Right ventricle myocardium superior (tissue), 1 donor: ENCODE measurements around the gene HMGCS2. TPM values are rescaled to one million over a fixed set of nuclear protein-coding genes. Genes with fewer than 3 reads are reported as not detected.
A peak's percentile ranks its signal among the peaks of the same experiment; 100 is the strongest.

Source experiments
- ATAC-seq: fragments of 200-7000 bp; cut with Tn5 transposase; one replicate; pipeline ENCODE4 v1.9.1; 2020; ENCODE audit warnings: mild to moderate bottlenecking; ENCODE audit not compliant: poor library complexity
- DNase-seq: peaks from one replicate; pipeline ENCODE4 v3.0.0-alpha.2; 2020
- intact Hi-C: fragments of 100-400 bp; cut with DNase I; formaldehyde crosslinking; loops from one replicate; pipeline ENCODE4 v1.11.2; 2022
- total RNA-seq: library from RNA; stranded (reverse); fragmentation: NEBNext Ultra II Directional; extraction: Animal tissue kit (Norgen Biotek cat#: 25700); gene quantifications from one replicate; pipeline ENCODE4 v1.2.1, GENCODE V29; 2021
- donor health status: DM: no; HTN: yes; CAD: no; lungs with severe emphysema.

HMGCS2 gene
- total RNA-seq, 1 donor from 2014 or later, result 210 TPM

DNA sequence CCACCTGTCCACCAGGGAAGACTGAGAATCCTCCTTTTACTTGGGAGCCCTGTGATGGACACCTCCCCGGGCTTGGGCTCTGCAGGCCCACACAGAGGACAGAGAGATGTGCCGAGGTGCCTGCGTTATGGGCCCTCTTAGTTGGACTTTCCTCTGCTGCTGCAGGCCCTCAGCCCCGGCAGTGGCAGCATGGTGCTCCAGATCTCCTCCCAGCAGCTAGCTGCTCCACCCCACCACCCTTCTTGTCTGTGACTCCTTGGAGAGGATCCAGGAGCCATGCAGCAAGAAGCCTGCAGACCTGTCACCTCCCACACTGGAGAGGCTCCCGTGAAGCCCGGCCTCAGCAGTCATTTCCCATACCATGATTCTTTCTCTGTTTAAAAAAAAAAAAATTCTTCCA, 29.6 kb downstream of the HMGCS2 start:
- ATAC-seq (no peak), DNase-seq (no peak)
- intact Hi-C loops, result no loop called here

- DNase-seq (no peak), ATAC-seq (no peak)
- intact Hi-C loops, result no loop called here
These were observed 30.5 kb downstream of the HMGCS2 start for GRCh38 chr1:119738100-119738720.

DNA sequence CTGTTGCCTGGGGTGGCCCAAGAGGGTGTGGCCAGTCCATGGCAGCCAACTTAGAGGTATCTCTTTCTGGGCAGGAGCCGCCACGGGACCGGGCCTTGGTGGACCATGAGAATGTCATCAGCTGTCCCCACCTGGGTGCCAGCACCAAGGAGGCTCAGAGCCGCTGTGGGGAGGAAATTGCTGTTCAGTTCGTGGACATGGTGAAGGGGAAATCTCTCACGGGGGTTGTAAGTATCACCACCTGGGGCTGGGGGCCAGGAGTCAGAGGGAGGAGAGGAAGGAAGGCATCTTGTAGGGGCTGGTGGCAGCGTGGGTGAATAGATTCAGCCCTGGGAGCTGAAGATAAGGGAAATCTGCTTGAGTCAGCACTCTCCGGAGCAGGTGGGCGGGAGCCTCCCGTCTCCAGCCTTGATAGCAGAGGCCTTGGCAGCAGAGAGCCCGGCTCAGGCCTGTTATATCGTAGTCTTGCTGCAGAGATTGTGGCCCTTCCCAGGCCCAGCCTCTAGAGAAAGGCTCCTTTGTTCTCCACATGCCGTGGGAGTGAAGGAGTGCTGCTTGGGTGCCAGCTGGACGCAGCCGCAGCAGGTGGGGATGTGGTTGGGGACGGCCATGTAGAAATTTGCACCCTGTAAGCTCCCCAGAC, 31.5 kb downstream of the HMGCS2 start:
- DNase-seq (peak; percentile 66), ATAC-seq (peak; percentile 33)
- intact Hi-C loops, result no loop called here

GRCh38 chr1:119736649-119737039, 32.1 kb downstream of the HMGCS2 start:
- ATAC-seq, result no peak
- no peak for DNase-seq
- intact Hi-C loops, result no loop called here

DNA sequence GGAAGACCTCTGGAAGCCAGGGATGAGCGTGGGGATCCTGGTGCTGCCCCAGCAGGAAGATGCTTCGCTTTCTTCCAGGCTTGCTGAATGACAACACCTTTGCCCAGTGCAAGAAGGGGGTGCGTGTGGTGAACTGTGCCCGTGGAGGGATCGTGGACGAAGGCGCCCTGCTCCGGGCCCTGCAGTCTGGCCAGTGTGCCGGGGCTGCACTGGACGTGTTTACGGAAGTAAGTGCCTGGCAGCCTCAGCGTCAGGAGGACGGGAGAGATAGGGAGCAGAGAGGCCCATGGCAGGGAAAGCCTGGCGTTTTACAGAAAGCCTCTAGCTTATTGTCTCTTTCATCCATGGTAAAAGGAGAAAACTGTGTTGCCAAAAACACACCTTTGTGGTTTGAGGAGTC, 33.5 kb downstream of the HMGCS2 start:
- DNase-seq (no peak), ATAC-seq (peak; percentile 70)
- intact Hi-C loops, result no loop called here

DNA sequence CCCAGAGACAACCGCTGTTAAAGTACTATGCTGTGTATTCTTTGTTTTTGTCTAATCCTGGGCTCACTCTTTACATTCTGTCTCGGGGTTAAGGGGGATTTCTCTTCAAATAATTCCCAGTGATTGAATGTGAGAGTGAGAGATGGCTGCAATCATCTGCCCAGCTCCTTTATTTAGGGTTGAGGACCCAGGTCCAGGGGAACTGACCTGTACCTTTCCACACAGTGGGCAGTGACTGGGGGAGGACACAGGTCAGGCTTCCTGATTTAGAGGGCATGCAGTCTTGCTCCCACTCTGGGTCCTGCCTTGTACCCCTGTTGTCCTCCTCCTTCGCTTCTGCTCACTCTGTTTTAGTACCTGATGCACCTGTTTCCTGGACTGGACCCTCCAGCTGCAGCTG, 35.0 kb downstream of the HMGCS2 start:
- DNase-seq (no peak), ATAC-seq (no peak)
- intact Hi-C loops, result no loop called here

GRCh38 chr1:119732465-119733168, 36.1 kb downstream of the HMGCS2 start:
- ATAC-seq, result no peak
- intact Hi-C loops, result no loop called here
- DNase-seq, result no peak

GRCh38 chr1:119731741-119732430, 36.8 kb downstream of the HMGCS2 start:
- intact Hi-C loops, result no loop called here
- no peak for ATAC-seq
- DNase-seq, result no peak

DNA sequence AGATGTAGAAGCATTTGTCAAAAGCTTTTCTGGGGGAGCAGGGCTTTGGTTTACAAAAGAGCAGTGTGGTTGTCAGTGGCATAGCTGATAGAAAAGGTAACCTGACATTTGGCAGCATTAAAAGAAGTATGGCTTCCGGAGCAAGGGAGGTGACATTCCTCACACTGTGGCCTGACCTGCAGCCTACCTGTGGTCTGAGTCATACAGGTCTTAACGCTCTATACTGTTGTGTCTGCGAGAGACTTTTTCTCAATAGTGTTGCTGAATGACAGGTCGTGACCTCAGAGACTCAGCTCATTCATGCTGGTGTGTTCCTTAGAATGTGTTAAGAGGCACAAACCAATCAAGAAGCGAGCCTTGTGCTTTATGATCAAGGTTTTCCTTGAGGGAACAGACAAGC, 37.6 kb downstream of the HMGCS2 start:
- DNase-seq (no peak), ATAC-seq (no peak)
- intact Hi-C loops, result no loop called here

DNA sequence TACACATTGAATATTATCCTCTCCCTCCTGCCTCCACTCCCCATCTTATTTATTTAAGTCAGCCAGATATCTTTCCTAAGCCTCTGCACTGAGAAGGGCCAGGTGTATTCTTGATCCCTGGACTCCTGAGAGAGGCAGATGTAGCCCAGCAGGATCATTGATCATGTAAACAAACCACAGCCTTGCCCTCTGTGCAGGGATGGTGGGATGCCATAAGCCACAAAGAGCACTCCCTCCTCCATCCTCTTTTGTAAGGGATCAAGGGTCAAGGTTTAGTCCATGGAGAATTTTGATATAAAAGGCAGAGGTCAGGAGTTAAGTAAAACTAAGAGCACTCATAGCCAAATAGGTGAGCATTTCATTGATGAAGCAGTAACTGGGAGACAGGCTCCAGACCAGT, 39.7 kb downstream of the HMGCS2 start:
- no peak for DNase-seq
- no peak for ATAC-seq
- intact Hi-C loops, result no loop called here

DNA sequence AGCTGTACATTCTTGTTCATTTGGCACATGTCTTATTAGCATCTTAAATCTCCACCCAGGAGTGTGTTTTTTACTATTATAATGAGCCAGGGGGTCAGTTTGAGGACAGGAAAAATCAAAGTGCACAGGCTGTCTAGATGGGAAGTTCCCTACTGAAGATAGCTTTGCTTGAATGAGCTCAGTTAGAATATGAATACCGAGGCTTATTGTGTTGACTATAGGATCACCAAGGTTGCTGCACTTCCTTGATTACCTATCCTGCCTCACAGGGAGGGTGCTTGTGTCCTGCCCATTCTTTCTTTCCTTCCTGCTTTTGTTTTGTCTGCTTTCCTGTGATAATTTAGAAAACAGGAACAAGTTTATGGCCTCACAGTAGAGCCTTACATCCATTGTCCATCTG, 40.7 kb downstream of the HMGCS2 start:
- DNase-seq (no peak), ATAC-seq (no peak)
- intact Hi-C loops, result no loop called here

GRCh38 chr1:119725626-119726025, 43.1 kb downstream of the HMGCS2 start:
- DNase-seq (no peak), ATAC-seq (no peak)
- intact Hi-C loops, result no loop called here

- DNase-seq (no peak), ATAC-seq (no peak)
- intact Hi-C loops, result no loop called here
These were observed 44.0 kb downstream of the HMGCS2 start for GRCh38 chr1:119724611-119725218.

DNA sequence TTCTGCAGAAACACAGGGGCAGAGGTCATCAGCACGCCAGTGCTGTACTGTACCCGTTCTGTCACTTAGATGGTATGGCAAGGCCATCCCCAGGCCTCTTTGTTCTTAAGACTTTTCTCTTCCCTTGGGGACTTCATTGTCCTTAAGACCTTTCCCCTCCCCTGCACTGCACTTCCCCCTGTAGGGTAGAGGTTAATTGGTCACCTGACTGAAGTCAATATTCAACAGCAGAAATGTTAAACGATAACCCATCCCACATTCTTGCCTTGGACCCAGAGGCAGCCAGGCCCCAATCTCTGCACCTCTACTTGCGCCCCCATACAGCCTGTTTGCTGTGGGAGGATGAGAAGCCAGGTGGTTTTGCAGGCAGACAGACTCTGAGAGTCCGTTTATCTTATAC, 46.8 kb downstream of the HMGCS2 start:
- intact Hi-C loops, result no loop called here
- no peak for ATAC-seq
- DNase-seq, result no peak

- no peak for ATAC-seq
- intact Hi-C loops, result no loop called here
These were observed 47.8 kb downstream of the HMGCS2 start for GRCh38 chr1:119720866-119721440.

DNA sequence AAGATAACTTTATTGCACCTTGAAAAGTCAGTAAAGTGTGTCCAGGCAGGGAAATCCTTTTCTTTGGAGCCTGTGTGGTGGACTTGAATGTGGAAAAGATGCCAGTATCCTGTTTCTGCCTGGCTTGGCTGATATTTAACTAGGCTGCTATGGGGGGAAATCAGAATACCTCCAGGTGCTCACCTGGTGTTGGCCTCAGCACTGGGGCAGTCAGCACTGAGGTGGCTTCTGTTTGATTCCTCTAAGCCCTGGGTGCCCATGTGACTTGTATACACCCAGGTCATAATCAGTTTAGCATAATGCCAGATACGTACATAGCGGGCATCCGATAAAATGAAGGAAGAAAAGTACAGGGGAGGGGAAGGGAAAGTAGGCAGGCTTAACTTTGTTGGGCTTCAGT, 49.7 kb downstream of the HMGCS2 start:
- DNase-seq, result no peak
- intact Hi-C loops, result no loop called here
- no peak for ATAC-seq

More at GRCh38 chr1:119720866-119721440, 47.8 kb downstream of the HMGCS2 start:
- no peak for DNase-seq

- DNase-seq, result no peak
- no peak for ATAC-seq
- intact Hi-C loops, result no loop called here
These were observed 50.3 kb downstream of the HMGCS2 start for GRCh38 chr1:119718409-119718808.

- intact Hi-C loops, result no loop called here
- DNase-seq (no peak), ATAC-seq (no peak)
These were observed 53.2 kb downstream of the HMGCS2 start for GRCh38 chr1:119715542-119715941.

- ATAC-seq, result no peak
- DNase-seq, result no peak
- intact Hi-C loops, result no loop called here
These were observed 54.1 kb downstream of the HMGCS2 start for GRCh38 chr1:119714583-119714982.
